A673 (cell line): ENCODE measurements around the gene ERBB3. TPM values are rescaled to one million over a fixed set of nuclear protein-coding genes. Genes with fewer than 3 reads are reported as not detected.

Source experiments
- BruUV-seq: library from RNA; stranded (reverse); fragments of 400-500 nt; replicated peaks from 2 replicates; lab custom pipeline; 2021; lab: Mats Ljungman, UMichigan
- CTCF ChIA-PET: fragments of 300-600 bp; sonication (Branson Sonifier 250); formaldehyde crosslinking; loops from one replicate; lab custom pipeline; 2022; ENCODE audit warnings: antibody characterized with exemption; lab: Charles Lee
- POLR2A ChIA-PET: fragments of 300-600 bp; sonication (Branson Sonifier 250); formaldehyde crosslinking; loops from one replicate; lab custom pipeline; 2022; ENCODE audit warnings: antibody characterized with exemption; ENCODE audit not compliant: low non-redundant PET; lab: Charles Lee
- DNase-seq: peaks from one replicate; pipeline ENCODE4 v3.0.0-alpha.2; 2015; ENCODE audit warnings: low spot score
- H3K27ac ChIP-seq: fragments of 200-600 bp; sonication (generic); 2 replicates; pipeline ENCODE4 v1.5.1; 2016; ENCODE audit warnings: mixed run types, low read depth, mild to moderate bottlenecking, mixed read lengths, antibody characterized with exemption, low read length; ENCODE audit not compliant: poor library complexity, severe bottlenecking
- H3K27me3 ChIP-seq: fragments of 200-600 bp; sonication (generic); replicated peaks from 2 replicates; pipeline ENCODE4 v1.6.1; 2017; ENCODE audit warnings: mixed run types, low read depth, mild to moderate bottlenecking, mixed read lengths, antibody characterized with exemption, low read length; ENCODE audit not compliant: insufficient read depth, poor library complexity
- H3K36me3 ChIP-seq: fragments of 200-600 bp; sonication (generic); 2 replicates; pipeline ENCODE4 v1.6.1; 2016; ENCODE audit warnings: mixed run types, mild to moderate bottlenecking, mixed read lengths, antibody characterized with exemption, low read length; ENCODE audit not compliant: insufficient read depth, poor library complexity, severe bottlenecking
- H3K4me1 ChIP-seq: fragments of 200-600 bp; sonication (generic); 2 replicates; pipeline ENCODE4 v1.6.1; 2017; ENCODE audit warnings: mixed run types, mild to moderate bottlenecking, mixed read lengths, antibody characterized with exemption, low read length; ENCODE audit not compliant: insufficient read depth, poor library complexity, severe bottlenecking
- H3K4me3 ChIP-seq: fragments of 200-600 bp; sonication (generic); 2 replicates; pipeline ENCODE4 v1.5.1; 2016; ENCODE audit warnings: low read depth, mixed run types, mild to moderate bottlenecking, mixed read lengths, low read length; ENCODE audit not compliant: poor library complexity, severe bottlenecking
- H3K9me3 ChIP-seq: fragments of 200-600 bp; sonication (generic); 2 replicates; pipeline ENCODE4 v1.6.1; 2016; ENCODE audit warnings: mixed run types, low read depth, mild to moderate bottlenecking, mixed read lengths, antibody characterized with exemption, low read length; ENCODE audit not compliant: poor library complexity, severe bottlenecking
- CTCF ChIP-seq: fragments of 300-800, 200-600 bp; sonication (generic); conservative IDR thresholded peaks from 2 replicates; pipeline ENCODE4 v1.5.1; 2017; ENCODE audit warnings: low read depth, mild to moderate bottlenecking, antibody characterized with exemption, low read length, moderate library complexity, mixed read lengths
- EZH2 ChIP-seq: fragments of 200-600 bp; sonication (generic); IDR thresholded peaks from 2 replicates; pipeline ENCODE4 v1.6.1; 2017; ENCODE audit warnings: borderline replicate concordance, low read depth, mild to moderate bottlenecking, mixed read lengths, antibody characterized with exemption, low read length; ENCODE audit not compliant: poor library complexity, severe bottlenecking
- intact Hi-C: fragments of 100-400 bp; cut with micrococcal nuclease; formaldehyde crosslinking; loops from one replicate; pipeline ENCODE4 v1.10.0; 2022; ENCODE audit not compliant: unreplicated experiment
- total RNA-seq: library from RNA; stranded (reverse); gene quantifications from 2 replicates; pipeline ENCODE4 v1.2.3, GENCODE V29; 2021

Gene ERBB3
- total RNA-seq, 1 experiment from 2014 or later: 2.0 TPM

- TF ChIP-seq EZH2: no peak
- peak; percentile 61; the same call in 1 of the 2 replicates for TF ChIP-seq CTCF
- no peaks in the 10 kb centered on the region for H3K9me3 ChIP-seq
- H3K27ac ChIP-seq: peak within 1 kb of the TSS; percentile 95
- H3K27me3 ChIP-seq: no peaks in the 10 kb centered on the region
- H3K4me1 ChIP-seq: peaks cover 13% of the 10 kb centered on the region
- BruUV-seq: no TSS peak
- ChIA-PET POLR2A (interaction anchor here (0.5 to 2.4 kb wide), 3 partner anchors 14 to 244 kb away, joined by 5 to 15 read pairs (median 6); partner anchors contain the start of gene PA2G4), CTCF (interaction anchor here (0.6 to 1.6 kb wide), 8 partner anchors 10 to 180 kb away, joined by 3 to 17 read pairs (median 4); partner anchors contain the start of genes ESYT1, PA2G4 and SMARCC2)
- H3K36me3 ChIP-seq: peaks cover 40% of the 10 kb centered on the region
- DNase-seq: peak; percentile 99
- peak within 1 kb of the TSS; percentile 71 for H3K4me3 ChIP-seq
- intact Hi-C loops: loop anchor here (2.0 to 10.0 kb wide), 5 partner anchors 71 to 517 kb away; partner anchors contain the start of genes BAZ2A and SMARCC2
These were observed 38.1 kb downstream of the ERBB3 start, which contains the start of gene ZC3H10 for GRCh38 chr12:56117778-56118687. Gene ZC3H10, plus strand, starts transcription at chr12:56118266. Its CDS starts 2,297 bp downstream, at chr12:56120563.

- Histone ChIP-seq H3K9me3 (no peaks in the 10 kb centered on the region), H3K27ac (peak overlapping the region; percentile 85), H3K4me3 (peak overlapping the region; percentile 71), H3K27me3 (no peaks in the 10 kb centered on the region), H3K36me3 (peaks cover 32% of the 10 kb centered on the region), H3K4me1 (peaks cover 13% of the 10 kb centered on the region)
- TF ChIP-seq CTCF (no peak), EZH2 (no peak)
- BruUV-seq: no TSS peak
- ChIA-PET CTCF (interaction anchor here (0.6 to 1.6 kb wide), 7 partner anchors 9 to 179 kb away, joined by 3 to 17 read pairs (median 6); partner anchors contain the start of genes ESYT1 and SMARCC2), POLR2A (interaction anchor here (2.4 kb wide), 1 partner anchor 14 kb away, joined by 15 read pairs; the partner anchor contains the start of gene PA2G4)
- intact Hi-C loops: loop anchor here (2.0 to 10.0 kb wide), 5 partner anchors 70 to 516 kb away; partner anchors contain the start of genes BAZ2A and SMARCC2
- DNase-seq: no peak
These were observed 38.9 kb downstream of the ERBB3 start for GRCh38 chr12:56118688-56119357.

GRCh38 chr12:56119361-56119796 lies 39.4 kb downstream of the ERBB3 start:
- no peaks in the 10 kb centered on the region for H3K27me3 ChIP-seq
- intact Hi-C loops: loop anchor here (2.0 to 10.0 kb wide), 5 partner anchors 69 to 515 kb away; partner anchors contain the start of genes BAZ2A and SMARCC2
- H3K27ac ChIP-seq: peak overlapping the region; percentile 85
- ChIA-PET POLR2A (no interaction called here), CTCF (interaction anchor here (1.5 kb wide), 1 partner anchor 70 kb away, joined by 11 read pairs; the partner anchor contains the start of gene SMARCC2)
- peak; percentile 79 for TF ChIP-seq CTCF
- TF ChIP-seq EZH2: no peak
- no TSS peak for BruUV-seq
- H3K36me3 ChIP-seq: peaks cover 30% of the 10 kb centered on the region
- no peaks in the 10 kb centered on the region for H3K9me3 ChIP-seq
- peak overlapping the region; percentile 71 for H3K4me3 ChIP-seq
- DNase-seq: peak; percentile 92
- peaks cover 13% of the 10 kb centered on the region for H3K4me1 ChIP-seq
